ENCODE data around the gene UBE2J1.

- TF ChIP-seq CTCF (IDR thresholded peaks at IDR 0.05) (no peak), POLR2A (IDR thresholded peaks at IDR 0.05) (no peak)
These were observed 7.0 kb upstream of the UBE2J1 start for GRCh38 chr6:89359561-89359960.

Measured in heart left ventricle (tissue), 13 donors.